GM21515 (cell line): ENCODE results near the gene PDE4B.
"Not testable (repeated sequence)": the region's sequence is repeated elsewhere in the genome, so short reads cannot be mapped to it uniquely, and the experiment has no call there.

Source experiments
- ATAC-seq: cut with Tn5 transposase; IDR thresholded peaks from one replicate; pipeline ENCODE4 v1.9.1; 2021; ENCODE audit not compliant: unreplicated experiment

PDE4B gene

DNA sequence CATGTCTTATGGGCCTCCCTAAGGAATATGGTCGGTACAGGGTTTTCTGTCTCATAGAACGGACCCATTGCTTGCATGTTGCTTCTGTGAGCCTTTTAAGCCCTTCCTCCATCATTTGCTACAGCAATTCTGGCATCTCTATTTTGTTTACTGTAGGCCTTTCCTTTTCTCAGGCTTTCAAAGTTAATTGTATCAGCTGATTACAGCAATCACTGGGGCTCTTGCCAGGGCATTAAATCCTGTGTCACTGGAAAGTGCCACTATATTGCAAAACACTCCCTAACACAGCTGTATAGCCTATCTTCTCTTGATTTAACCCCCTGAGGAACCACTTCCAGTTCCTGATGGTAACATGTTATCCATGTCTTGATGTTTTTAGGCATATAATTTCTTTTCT lies 156.5 kb downstream of the PDE4B start:
- no peak for ATAC-seq

DNA sequence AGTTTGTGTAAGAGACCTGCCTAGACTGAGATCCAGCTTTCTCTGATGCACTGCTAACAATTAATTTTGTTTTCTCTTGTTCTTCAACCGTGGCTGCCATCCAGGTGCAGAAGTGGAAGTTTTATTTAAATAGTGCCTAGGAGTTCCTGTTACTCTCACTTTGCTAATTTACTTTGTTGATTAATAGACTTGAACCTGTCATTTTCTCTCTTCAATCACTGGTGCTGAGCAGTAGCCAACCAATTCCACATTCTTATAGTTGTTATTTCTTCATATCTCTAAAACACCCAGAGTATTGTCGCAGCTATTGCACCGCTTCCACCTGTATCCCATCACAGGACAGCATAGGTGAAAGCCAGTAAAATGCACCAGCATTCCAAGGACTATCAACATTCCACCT lies 157.2 kb downstream of the PDE4B start:
- no peak for ATAC-seq

DNA sequence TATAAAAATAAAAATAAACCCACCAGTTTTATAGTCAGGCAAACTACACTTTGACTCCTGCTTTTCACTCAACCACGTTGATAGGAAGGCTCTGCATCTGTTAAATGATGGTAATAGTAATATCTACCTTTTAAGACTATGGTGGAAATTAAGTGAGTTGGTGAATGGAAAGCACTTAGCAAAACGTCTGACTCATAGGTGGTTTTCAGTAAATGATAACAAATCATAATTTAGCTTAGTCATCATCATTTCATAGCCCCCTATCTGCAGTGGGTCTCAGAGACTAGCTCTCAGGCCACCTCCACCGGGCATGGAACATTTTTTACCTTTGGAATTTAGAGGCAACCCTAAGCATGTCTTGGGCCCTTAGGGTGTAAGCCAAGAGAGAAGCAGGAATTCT lies 160.0 kb downstream of the PDE4B start:
- no peak for ATAC-seq

DNA sequence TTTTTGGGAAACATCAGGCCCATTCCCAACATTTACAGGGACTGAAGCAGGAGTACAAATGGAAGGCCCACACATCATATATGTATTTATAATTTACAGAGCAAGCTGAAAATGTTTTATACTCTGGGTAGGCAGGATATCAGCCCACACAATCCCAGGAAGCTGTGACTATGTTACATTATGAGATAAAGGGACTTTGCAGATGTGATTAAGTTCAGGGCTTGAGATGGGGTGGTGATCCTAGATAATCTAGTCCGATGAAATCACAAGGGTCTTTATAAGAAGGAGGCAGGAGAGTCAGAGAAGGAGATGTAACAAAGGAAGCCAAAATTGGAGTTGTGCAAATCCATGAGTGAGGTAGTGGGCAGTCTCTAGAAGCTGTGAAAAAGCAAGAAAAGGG lies 160.5 kb downstream of the PDE4B start:
- ATAC-seq, result no peak

DNA sequence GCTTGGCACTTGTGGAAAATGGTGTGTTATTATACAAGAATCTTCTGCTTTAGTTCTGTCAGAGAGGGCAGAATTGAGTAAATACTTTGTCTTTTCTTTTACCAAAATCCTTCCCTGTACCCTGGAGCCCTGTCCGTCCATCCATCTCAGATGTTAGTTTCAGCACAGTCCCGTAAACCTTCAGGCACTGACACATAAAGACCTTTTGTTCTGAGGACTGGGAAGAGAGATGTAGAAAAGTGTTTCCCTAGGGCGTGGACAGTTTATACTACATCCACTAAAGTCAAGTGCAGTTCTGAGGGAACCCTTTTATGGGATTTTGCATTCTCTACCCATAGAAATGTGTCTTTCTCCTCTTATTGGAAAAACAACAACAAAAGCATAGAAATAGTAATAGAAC lies 162.4 kb downstream of the PDE4B start:
- no peak for ATAC-seq

DNA sequence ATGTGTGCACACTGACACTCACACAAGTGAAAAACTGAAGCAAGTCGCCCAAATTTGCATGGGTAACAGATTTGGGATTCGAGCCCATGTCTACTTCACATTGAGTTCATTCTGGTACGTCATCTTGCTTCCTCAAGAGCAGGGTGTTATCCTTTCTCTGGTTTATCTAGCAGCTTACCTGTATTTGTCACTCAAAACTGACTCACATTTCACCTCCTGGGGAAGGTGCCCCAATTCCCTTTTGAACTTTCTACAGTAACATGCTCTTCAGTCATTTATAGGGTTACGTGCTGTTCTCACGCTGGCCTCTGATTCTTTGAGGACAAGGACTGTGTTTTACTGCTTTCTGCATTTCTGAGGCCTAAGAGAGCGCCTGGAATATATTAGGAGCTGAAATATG lies 162.8 kb downstream of the PDE4B start:
- no peak for ATAC-seq

DNA sequence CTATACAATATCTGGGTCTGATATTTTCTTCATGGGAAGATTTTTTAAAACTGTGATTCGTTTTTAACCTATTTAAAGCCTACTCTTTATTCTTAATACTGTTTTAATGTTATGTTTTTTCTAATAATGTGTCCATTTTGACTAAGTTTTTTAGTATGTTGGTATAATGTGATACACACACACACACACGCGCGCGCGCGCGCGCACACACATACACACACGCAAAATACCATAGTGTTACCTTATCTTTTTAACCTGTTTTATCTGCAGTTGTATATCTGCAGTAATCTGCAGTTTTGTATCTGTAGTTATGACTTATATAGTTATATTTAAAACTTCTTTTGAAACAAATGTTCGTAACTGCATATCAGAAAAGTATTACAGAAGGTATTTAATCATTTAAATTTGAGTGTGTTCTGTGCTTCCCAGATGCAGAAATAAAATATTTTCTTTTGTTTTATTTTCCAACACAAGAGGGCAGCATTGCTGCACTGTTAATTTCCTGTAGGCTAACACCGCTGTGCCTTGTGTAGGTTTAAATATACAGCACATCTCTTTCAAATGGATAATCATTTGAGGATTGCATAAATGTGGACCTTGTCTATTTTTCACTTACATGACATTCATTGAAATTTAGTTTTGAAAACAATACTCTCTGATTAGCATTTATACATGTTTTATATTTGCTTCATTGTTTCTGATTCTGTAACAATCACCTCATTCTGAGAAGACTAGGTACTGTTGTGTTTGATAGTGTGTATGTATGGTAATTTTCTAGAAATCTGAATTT lies 166.1 kb downstream of the PDE4B start:
- no peak for ATAC-seq

DNA sequence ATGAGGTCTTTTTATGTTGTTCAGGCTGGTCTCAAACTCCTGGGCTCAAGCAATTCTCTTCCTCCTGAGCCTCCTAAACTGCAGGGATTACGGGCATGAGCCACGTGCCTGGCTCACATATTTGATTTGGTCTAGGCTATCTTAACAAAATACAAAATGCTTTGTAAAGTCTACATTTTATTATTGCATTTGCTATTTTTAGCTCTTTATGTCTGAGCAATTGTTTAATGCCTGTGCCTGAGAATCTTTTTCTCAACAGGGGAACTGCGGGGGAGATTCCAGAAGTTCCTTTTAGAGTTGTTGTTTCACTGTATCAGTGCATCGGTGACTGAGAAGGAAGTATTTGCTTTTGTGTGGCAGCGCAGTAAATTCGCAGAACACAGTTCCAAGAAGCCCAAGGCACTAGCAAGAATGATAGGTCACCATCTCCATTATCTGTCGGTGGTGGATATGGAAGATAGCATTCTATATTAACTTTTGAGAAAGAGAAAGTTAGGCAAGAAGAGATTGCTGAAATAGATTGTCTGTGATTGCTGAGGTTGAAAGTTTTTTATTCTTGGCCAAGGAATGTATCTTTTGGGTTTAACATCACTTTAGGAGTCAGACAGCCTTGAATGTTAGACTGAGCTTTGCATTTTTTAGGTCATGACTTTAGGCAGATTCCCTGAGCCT lies 167.3 kb downstream of the PDE4B start:
- ATAC-seq, result no peak

DNA sequence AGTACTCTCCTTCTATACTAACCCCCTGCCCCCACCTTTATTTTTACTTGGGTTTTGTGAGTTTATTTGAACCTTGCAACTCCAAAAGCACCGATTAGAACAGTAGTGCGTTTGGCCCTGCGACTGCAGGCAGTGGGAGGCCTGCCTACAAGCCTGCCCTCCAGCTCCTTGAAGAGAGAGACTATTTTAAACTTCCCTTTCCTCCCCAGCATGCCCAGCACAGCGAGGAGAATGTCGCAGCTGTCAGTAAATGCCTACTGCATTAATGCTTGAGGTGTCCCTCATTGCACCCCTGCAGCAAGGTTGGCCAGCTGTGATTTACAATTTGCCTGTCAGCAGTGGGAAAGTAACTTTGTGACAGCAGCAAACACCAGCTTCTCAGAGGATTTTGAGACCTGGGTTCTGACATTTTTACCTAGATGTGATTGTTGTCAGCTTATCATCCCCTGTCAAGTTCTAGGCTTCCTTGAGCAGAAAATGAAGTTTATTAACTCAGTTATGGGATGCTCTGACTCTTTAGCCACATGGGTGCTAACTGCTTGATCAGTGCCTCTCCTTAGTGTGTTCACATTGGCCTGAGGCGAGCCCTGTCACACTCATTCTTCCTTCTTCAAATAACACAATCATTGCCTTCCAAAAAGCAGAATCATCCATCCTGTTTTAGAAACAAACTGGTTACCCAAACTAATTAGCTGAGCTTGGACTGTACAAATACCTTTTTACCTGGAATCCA lies 170.6 kb downstream of the PDE4B start:
- ATAC-seq, result no peak

DNA sequence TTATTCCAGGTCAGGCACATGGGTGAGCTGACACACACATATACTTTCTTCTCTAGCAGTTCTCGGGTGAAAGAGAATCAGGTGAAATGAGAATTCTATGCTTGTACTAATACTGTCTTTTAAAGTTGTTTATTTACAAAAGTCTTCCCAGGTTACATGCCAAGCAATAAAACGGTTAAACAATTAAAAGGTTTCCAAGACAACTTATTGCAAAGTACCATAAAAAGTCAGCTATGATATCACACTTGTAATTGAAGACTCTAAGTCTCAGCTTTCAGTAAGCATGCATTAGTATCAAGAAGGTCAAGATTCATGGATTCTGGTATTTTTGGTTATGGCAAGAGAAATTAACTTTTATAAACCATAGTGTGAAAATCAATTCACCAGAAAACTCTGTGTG lies 171.4 kb downstream of the PDE4B start:
- no peak for ATAC-seq

DNA sequence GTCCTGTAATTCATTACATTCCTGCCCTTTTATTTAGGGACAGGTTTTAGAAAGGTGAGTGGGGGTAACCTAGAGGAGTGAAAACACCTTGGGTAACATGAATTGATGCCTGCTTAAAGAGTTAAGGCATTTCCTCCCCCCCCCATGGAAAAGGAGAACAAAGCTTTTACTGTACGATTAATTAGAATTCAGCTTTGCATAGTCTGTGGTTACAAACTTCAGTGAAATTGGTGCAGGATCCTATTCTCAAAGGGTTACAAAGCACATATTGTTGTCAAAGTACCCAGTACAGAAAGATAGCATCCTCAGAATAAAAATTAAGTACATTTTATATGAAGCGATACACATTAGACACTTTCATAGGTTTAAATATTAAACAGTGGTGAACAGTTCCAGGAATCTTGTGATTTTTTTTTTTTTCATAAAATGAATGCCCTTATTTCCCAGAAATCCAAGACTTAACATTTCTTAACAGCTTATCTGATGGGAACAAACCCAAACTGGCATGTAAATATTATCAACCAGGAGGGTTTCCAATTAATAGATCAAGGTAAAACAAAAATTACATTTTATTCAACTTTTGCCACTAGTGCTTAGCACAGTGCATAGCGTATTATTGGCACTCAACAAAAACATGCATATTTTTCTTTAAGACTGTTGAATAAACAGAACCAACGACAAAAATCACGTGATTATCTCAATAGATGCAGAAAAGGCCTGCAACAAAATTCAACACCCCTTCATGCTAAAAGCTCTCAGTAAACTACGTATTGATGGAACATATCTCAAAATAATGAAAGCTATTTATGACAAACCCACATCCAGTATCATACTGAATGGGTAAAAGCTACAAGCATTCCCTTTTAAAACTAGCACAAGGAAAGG lies 172.7 kb downstream of the PDE4B start:
- no peak for ATAC-seq

DNA sequence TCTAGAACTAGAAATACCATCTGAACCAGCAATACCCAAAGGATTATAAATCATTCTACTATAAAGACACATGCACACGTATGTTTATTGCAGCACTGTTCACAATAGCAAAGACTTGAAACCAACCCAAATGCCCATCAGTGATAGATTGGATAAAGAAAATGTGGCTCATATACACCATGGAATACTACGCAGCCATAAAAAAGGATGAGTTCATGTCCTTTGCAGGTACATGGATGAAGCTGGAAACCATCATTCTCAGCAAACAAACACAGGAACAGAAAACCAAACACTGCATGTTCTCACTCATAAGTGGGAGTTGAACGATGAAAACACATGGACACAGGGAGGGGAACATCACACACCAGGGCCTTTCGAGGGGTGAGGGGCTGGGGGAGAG lies 174.8 kb downstream of the PDE4B start:
- ATAC-seq, result not testable (repeated sequence)

DNA sequence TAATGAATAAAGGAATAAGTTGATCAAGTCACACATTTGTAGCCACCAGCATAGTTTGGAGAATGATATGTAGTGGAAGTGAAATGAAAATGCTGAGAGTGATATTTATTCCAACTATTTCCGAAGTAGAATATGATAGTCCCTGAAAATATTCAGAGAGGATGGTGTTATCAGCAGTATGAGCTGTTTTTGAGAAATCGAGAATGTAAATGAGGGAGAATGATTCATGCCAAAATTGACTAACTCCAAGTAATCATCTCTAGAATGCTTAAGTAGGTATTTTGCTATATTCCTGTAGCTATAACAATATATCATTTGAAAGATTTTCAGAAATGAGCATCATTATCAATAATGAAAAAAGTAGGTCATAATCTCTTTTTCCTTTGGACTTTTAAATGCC lies 178.9 kb downstream of the PDE4B start:
- ATAC-seq, result no peak

DNA sequence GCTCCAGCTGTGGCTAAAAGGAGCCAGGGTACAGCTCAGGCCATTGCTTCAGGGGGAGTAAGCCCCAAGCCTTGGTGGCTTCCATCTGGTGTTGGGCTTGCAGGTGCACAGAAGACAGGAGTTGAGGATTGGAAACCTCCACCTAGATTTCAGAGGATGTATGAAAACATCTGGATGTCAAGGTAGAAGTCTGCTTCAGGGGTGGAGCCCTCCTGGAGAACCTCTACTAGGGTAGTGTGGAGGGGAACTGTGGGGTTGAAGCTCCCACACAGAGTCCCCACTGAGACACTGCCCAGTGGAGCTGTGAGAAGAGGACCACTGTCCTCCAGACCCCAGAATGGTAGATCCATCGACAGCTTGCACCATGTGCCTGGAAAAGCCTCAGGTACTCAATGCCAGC lies 183.0 kb downstream of the PDE4B start:
- no peak for ATAC-seq

DNA sequence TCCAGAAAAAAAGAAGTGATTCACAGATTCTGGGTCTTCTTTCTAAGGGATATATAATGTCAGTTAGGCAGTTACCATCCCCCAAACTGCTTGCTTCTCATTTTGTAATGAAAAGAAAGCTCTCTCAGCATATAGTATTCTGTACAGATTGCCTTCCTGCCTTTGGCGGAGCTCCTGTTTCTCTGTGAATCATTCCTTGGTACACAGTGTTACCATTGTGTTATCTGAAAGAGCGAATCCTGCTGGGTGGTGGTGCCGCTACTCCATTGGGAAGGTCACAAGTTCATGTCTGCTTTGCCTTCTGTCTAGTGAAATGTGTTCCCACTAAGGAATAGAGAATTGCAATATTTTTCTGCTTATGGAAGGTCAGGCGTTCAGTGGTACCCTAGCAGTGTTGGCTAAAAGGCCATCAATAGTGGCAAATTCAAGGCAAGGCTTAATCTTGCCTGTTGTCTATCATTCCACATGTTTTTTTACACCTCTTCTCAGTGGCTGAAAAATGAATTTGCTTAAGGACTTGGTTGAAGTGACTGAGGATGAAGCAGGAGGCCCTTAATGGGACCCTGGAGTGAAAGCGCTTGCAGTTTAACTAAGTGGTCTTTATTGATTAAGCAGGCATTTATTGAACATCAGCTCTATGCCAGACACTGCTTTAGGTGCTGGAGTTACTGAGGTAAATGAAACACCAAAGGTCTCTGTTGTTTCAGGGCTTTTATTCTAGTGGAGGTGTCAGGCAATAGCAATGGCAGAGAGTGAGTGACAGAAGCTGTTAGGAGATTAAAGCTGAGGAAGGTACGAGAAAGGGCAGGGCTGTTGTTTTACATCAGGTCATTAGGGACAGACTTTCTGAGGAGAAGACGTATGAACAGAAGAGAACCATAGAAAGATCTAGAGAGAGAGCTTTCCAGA lies 186.7 kb downstream of the PDE4B start:
- ATAC-seq, result no peak

DNA sequence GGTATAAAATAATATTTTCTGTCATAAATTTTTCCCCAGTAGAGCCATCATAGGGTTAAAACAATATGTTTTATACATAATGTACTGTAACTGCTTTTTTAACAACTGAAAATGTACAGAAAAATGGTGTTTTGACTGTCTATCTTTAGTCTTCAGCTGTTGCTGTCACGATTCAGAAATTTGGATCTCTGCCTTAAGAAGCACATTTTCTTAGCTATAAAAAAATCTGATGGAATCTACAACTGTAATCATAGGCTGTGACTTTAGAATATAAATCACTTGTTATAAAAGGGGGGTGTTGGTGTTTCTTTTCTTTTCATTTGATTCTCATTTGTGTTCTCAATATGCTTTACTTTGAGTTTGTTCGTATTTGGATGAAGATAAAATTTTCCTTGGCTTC lies 187.5 kb downstream of the PDE4B start:
- ATAC-seq, result no peak

DNA sequence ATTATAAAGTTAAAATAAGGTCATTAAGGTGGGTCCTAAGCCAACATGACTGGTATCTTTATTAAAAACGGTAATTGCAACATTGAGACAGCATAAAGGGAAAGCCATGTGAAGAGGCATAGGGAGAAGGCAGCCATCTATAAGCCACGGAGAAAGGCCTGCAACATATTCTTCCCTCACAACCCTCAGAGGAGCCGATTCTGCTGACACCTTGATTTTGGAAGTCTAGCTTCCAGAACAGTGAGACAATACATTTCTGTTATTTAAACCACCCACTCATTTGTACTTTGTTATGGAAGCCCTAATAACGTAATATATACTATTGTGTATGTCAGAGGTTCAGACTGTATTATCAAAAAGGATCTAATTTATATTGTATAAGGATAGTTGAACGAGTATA lies 190.8 kb downstream of the PDE4B start:
- ATAC-seq, result no peak

DNA sequence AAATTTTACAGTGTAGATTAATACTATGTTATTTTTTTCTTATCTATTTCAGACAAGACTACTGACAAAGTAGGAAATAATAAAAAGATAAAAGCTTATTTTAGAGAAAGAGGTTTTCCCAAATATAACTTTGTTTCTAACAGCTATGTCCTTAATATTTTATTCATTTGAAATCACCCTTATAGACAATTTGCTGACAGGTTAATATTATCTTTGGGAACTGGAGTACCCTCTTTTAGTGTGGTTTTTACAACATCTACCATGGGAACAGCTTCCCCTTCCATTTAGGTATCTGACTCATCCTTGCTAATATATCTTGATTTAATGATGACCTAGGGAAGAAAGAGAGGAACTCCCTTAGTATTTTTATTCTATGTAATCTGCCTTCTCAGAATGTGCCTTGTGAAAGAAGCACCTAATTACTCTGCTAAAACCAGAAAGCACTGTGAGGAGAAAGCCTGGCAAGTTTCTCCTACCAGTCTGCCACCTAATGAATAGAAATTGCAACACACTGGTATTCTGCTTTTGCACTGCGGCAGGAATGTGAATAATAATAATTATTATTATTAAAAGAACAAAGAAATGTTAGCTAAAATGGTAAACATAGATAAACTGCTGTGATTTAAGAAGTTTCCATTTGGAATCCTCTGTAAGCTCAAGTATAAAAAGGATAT lies 192.8 kb downstream of the PDE4B start:
- no peak for ATAC-seq

DNA sequence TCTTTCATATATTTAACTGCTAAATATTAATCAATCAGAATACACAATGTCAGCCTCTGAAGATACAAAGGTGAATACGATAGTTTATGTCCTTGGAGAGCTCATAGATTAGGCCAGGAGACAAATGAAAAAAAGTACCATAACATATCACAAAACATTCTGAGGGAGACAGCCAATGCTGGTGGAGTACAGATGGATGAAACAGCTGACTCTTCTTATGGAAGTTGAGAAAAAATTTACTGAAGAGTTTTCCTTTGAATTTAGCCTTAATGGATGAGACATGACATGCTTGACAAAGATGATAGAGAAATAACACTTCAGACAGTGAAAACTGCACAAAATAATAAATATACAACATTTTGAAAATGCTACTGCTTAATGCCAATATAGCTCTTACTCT lies 193.5 kb downstream of the PDE4B start:
- ATAC-seq, result no peak

DNA sequence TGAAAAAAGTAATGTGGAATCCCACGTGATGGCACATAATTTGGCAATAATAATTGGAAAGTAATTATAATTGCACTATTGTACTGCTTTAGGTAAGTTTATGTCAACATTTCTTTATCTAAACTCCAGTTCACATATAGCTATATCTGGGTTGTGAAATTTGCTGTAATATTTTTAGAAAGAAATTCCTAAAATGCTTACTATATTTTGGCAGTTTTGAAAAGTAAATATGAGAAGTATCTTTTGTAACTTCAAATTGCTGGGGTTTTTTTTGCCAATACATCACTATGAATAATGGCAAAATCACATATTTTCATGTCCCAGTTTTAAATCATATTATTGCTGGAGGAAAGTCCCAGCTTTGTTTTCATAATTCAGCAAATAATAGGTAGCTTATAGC lies 197.5 kb downstream of the PDE4B start:
- no peak for ATAC-seq
